GM12874 (cell line): ENCODE results near the gene B3GNT9.

Source experiments
- TF ChIP-seq, protein P1 (sequence below): IDR thresholded peaks from 2 replicates; pipeline ENCODE4 v1.5.1; 2011; ENCODE audit warnings: low read depth, mild to moderate bottlenecking, control low read depth, low read length, moderate library complexity; ENCODE audit not compliant: insufficient read depth

The B3GNT9 gene

DNA sequence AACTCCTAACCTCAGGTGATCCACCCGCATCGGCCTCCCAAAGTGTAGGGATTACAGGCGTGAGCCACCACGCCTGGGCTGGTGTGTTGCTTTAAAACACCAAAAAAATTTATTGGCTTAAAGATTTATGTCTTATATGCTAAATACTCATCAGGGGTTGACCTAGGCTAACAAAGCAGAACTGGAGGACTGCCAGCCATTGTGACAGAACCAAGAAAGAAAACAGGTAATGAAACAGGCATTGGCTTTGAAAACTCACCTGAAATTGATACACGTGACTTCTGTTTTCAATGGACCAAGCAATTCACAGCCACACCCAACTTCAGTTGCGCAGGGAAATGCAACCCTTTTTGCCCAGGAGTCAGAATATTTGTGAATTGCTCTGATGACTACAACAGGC, 46.0 kb downstream of the B3GNT9 start:
- TF ChIP-seq, protein P1, sequence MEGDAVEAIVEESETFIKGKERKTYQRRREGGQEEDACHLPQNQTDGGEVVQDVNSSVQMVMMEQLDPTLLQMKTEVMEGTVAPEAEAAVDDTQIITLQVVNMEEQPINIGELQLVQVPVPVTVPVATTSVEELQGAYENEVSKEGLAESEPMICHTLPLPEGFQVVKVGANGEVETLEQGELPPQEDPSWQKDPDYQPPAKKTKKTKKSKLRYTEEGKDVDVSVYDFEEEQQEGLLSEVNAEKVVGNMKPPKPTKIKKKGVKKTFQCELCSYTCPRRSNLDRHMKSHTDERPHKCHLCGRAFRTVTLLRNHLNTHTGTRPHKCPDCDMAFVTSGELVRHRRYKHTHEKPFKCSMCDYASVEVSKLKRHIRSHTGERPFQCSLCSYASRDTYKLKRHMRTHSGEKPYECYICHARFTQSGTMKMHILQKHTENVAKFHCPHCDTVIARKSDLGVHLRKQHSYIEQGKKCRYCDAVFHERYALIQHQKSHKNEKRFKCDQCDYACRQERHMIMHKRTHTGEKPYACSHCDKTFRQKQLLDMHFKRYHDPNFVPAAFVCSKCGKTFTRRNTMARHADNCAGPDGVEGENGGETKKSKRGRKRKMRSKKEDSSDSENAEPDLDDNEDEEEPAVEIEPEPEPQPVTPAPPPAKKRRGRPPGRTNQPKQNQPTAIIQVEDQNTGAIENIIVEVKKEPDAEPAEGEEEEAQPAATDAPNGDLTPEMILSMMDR: no peak

DNA sequence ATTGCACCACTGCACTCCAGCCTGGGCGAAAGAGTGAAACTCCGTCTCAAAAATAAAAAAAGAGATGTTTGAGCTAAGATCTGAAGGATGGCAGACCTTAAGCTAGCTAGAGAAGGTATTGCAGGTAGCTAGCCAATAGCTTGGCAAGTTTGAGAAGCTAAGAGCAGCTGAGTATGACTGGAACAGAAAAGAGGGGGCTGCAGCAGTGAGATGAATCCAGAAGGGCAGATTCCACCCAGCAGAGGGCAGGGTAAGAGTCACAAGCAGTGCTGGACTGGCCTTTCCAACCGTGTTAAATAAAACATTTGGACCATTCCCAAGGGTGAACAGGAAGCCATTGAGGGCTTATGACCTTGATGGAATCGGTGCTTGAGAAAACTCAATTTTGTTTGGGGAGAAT, 46.7 kb downstream of the B3GNT9 start:
- TF ChIP-seq, protein P1: no peak

DNA sequence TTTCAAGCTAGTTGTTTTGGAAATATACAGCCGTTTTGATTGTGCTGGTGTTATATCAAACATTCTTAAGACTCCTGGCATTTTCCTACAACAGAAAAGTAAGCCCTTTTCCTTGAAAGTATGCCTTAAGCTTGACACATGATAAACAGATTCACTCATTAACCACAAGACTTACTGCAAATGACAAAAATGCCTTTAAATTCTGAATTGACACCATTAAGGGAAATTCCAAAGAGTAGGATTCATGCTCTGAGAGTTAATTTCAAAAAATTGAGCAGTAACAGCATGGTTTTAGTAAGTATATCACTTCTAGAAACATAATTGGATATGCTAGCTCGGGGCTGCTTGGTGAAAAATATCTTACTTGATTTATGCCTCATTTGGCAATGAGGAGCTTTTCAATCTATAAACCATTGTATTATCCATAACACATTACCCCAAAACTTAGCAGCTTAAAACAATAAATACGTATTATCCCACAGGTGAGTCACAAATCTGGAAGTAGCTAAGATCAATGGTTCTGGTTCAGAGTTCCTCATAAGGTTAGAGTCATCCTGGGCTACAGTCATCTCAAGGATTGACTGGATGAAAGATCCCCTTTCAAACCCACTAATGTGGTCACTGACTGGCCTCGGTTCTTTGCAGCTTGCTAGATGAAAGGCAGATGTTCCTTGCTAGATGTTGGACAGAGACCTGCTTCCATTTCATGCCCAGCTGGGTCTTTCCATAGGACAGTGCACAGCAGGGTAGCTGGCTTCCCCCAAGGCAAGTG, 49.3 kb downstream of the B3GNT9 start:
- TF ChIP-seq, protein P1: no peak

DNA sequence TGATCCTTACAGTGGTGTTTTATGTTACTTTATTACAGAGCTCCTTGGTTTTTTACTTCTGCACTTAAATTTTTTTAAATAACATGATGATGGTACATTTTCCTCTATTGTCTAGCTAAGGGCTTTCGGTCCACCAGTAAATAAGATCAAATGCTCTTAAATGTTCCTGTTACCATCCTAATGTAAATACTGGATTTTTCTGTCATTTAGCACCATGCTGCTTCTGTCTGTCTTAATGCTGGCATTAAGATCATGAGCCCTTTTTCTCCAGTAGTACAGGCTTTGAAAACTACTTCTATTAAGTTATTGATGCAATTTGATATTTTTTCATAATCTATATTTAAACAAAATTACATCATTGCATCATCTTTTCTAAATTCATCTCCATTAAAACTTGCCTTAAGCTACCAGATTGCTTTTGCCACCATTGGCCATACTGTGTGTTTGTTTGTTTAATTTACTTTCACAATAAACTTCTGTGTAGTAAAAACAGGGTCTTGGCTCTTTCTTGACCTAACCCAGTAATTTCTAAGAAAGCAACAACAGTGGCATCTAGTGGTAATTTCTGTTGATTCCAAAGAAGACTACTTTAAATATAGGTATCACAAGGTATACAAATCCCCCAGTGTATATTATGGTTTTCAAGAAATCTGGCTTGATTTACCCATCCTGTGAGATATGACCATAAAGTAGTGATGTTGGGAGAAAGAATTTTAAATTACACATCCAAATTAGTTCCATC, 50.1 kb downstream of the B3GNT9 start:
- TF ChIP-seq, protein P1: no peak

DNA sequence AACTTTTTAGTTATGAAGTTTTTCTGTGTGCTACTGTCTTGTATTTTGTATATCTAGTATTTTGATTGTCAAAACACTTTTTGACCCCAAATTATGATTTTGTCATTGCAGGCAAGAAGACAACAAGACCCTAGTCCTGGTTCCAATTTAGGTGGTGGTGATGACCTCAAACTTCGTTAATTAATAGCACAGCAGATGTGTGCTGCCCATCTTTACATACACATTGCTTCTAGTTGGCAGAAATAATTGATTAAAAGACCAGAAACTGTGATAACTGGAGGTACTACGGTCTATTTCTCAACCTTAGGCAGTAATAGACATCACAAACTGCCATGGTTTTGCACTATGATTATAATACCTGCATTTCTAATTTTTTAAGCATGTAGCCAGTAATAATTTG, 52.2 kb downstream of the B3GNT9 start:
- TF ChIP-seq, protein P1: no peak
